Cardiac fibroblast (primary cell): ENCODE measurements around the gene SLC5A6.

ENCODE experiments used
- DNase-seq, 2 donors: peaks; one replicate each; pipeline versions ENCODE4 v3.0.0 to v3.0.0-alpha.2; 2010; ENCODE audit warnings: low read depth in 2 of 2
- H3K4me3 ChIP-seq, 2 donors: replicated peaks in 1 of 2; 1 replicate in 1 of 2; 2 replicates in 1 of 2; pipeline ENCODE4 v1.5.1; 2011; ENCODE audit warnings: low read depth in 2 of 2, low read length in 2 of 2, mild to moderate bottlenecking in 2 of 2, moderate library complexity in 1 of 2
- TF ChIP-seq, protein P1 (sequence below): IDR thresholded peaks from one replicate; pipeline ENCODE4 v1.5.1; 2011; ENCODE audit warnings: low read depth, mild to moderate bottlenecking, low read length, inconsistent platforms

Gene SLC5A6

GRCh38 chr2:27155069-27155520 is 57.0 kb downstream of the SLC5A6 start:
- no peak for DNase-seq
- TF ChIP-seq, protein P1, sequence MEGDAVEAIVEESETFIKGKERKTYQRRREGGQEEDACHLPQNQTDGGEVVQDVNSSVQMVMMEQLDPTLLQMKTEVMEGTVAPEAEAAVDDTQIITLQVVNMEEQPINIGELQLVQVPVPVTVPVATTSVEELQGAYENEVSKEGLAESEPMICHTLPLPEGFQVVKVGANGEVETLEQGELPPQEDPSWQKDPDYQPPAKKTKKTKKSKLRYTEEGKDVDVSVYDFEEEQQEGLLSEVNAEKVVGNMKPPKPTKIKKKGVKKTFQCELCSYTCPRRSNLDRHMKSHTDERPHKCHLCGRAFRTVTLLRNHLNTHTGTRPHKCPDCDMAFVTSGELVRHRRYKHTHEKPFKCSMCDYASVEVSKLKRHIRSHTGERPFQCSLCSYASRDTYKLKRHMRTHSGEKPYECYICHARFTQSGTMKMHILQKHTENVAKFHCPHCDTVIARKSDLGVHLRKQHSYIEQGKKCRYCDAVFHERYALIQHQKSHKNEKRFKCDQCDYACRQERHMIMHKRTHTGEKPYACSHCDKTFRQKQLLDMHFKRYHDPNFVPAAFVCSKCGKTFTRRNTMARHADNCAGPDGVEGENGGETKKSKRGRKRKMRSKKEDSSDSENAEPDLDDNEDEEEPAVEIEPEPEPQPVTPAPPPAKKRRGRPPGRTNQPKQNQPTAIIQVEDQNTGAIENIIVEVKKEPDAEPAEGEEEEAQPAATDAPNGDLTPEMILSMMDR = no peak

DNA sequence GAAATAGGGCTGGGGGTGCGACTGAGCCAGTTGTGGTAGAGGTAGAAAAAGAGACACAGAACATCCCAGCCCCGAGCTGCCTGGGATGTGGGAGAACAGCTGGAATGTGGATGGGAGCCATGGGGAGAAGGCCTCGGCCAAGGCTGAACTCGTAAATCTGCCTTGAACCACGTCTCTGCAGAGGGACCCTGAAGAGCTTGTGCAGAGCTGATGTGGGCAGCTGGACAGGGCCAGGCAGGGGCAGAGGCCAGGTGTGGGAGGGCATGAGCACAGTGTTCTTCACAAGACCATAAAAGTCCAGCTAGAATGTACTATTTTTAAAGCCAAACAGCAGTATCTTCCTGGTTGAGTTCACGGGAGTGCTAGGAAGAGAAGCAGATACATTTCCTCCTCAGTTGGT is 57.6 kb downstream of the SLC5A6 start:
- H3K4me3 ChIP-seq = no peak overlapping the region
- DNase-seq = no peak
- TF ChIP-seq, protein P1 = no peak

More at GRCh38 chr2:27155069-27155520, 57.0 kb downstream of the SLC5A6 start:
- no peak overlapping the region for H3K4me3 ChIP-seq

DNA sequence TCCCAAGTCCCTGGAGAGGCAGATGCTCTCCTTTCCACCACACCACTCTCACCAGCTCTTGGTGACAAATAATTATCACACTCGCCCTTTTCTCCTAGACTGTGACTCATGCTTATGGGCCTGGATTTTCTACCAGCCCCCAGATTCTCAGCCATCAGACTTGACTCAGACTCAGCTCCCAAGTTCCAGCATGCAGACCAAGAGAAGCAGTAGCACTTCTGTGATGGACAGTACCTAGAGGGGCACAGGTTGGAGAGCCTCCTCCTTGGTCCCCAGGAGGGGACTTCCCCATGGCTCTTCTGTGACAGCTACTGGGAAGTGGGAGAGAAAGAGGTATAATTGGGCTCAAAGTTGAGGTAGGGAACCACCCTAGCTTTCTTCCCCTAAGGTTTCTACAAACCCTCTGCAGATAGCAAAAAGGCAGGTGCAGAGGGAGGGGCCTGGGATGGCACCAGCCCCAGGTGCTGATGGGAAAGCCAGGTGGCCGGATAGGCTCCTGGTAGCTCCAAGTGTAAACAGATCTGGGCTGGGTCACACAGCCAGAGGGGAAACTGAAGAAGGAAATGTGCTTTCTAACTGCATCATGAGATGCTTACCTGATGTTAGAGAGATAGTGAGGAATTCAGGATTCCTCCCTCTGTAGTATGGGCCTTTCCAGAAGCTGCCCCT is 59.1 kb downstream of the SLC5A6 start:
- DNase-seq = peak in 1 of 2 donors; percentile 37
- H3K4me3 ChIP-seq = no peak overlapping the region
- TF ChIP-seq, protein P1 = no peak

DNA sequence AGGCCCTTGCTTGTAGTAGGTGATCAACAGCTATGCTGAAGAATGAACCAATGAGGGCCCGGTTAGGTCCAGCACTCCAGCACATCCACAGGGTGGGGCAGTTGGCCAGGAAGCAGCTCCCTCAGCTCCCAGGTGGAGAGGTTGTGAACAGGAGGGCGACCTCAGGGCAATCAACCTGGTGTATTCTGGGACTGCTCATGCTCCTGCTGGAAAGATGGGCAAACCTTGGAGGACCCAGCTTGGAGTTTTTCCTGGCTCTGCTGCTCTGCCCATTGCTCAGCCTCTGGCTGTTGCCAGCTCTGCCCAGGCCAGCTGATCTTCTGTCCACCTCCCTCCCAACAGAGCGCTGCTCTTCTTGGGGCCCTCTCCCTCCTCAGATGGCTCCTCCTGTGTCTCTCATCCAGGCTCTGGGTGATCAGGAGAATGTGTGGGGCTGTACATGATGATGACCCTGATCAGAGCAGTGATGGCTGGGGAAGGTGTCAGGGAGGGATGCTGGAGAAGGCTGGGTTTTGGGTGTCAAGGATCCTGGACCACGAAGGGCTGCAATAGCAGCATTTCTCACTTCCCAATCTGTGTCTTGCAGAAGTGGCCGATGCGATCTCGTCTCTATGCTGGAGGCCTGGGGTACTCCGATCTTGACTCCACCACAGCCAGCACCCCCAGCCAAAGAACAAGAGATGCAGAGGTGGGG is 59.8 kb downstream of the SLC5A6 start:
- TF ChIP-seq, protein P1 = no peak
- no peak overlapping the region for H3K4me3 ChIP-seq
- no peak for DNase-seq

DNA sequence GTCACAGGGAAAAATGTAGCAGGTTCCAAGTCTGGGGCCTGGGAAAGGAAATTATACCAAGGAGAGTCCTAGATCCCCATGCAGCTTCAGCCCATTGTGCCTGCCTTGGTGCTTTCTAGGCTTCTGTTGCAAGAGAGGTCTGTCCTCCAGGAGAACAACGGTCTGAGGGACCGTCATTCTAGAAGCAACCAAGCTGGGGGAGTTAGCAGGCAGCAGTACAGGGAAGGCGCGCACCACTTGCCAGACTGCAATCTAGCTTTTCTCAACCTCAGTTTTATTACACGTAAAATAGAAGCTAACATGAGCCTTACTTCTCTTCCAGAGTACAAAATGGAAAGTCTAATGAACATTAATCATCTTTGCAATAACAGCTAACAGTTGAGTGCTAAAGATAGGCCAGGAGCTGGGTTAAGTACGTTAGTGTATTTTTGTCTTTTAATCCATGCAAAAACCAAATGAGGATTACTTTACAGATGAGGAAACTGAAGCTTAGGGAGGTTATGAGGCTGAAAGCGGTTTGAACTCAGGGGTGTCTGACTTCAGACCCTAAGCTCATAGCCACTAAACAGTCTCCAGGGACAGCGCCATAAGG is 61.3 kb downstream of the SLC5A6 start:
- DNase-seq = no peak
- no peak overlapping the region for H3K4me3 ChIP-seq
- TF ChIP-seq, protein P1 = no peak
